HL-60/S4 treated with phorbol 12-myristate 13-acetate at 8.2 ng/mL for 4 days and 3 days (cell line): ENCODE results near the gene CIART.

Experiments used
- in situ Hi-C: fragments of 300-500 bp; cut with MboI; formaldehyde crosslinking; loops from 2 replicates; pipeline ENCODE4 v1.15.0; 2022; ENCODE audit warnings: low sequenced_read_pairs

CIART gene

GRCh38 chr1:150259758-150260669, 22.3 kb upstream of the CIART start:
- in situ Hi-C loops: loop anchor here (25.0 kb wide), 1 partner anchor 277 kb away; the partner anchor contains the start of gene ADAMTSL4

- in situ Hi-C loops: loop anchor here (25.0 kb wide), 1 partner anchor 276 kb away; the partner anchor contains the start of gene ADAMTSL4
Measured at GRCh38 chr1:150261367-150261766, 21.0 kb upstream of the CIART start.

DNA sequence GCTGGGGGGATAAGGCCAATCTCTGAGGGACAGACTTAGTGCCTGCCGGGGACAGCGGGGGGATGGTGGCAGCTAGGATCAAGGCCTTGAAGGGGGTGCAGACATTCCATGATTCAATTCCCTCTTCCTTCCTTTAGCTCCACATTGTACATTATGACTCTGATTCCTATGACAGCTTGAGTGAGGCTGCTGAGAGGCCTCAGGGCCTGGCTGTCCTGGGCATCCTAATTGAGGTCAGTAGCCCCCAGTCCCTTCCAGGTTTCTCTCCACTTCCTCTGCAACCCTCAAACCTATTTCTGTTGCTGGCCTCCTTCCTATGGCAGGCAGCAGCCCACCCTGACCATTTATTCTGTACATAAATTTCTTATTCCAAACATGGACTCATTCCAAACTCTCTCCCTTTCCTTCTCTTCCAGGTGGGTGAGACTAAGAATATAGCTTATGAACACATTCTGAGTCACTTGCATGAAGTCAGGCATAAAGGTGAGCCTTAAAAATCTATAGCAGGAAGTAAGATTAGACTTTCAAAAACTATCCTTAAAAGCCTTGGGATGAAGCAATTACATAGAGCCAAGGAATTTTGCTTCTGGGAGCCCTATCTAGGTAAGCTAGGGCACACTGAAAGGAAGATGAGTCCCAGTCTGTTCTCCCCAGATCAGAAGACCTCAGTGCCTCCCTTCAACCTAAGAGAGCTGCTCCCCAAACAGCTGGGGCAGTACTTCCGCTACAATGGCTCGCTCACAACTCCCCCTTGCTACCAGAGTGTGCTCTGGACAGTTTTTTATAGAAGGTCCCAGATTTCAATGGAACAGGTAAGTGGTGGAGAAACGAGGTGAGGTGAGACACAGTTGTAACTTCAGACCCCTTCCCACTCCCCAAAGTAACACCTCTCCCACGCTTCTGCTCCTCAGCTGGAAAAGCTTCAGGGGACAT, 19.7 kb upstream of the CIART start:
- in situ Hi-C loops: loop anchor here (25.0 kb wide), 1 partner anchor 275 kb away; the partner anchor contains the start of gene ADAMTSL4

GRCh38 chr1:150263549-150263948, 18.8 kb upstream of the CIART start:
- in situ Hi-C loops: loop anchor here (25.0 kb wide), 1 partner anchor 274 kb away; the partner anchor contains the start of gene ADAMTSL4

DNA sequence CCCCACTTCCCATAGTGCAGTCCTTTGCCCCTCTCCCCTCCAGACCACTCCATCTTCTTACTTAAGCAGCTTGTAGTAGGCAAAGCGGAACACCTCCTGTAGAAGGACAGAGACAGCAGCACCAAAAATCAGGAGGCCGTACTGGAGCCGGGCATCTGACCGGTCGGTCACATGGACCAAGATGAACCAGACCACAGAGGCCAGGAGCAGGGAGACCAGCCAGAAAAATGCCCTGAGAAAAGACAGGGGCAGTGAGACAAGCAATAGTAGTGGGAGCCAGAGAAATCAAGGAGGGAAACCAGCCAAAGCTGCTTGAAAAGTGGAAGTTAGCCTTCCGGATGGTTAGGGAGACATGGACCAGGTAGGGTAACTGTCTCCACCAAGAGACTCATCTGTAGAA, 14.5 kb upstream of the CIART start:
- in situ Hi-C loops: loop anchor here (25.0 kb wide), 1 partner anchor 269 kb away; the partner anchor contains the start of gene ADAMTSL4

DNA sequence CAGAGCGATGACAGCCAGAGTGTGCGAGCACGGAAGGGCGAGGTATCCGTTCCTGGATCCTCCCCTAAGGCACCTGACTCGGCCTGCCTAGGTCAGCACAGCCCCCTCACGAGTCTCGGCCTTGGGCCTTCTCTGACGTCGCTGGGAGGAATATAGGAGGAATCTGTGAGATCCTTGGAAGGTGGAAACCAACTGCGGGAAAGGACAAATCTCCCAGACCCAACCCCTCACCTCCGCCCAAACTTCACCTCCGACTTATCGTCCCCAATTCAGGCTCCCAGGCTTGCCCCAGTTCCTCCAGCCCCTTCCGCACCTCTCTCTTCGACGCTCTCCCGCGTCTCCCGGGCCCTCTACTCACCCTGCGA, 14.0 kb upstream of the CIART start:
- in situ Hi-C loops: loop anchor here (25.0 kb wide), 1 partner anchor 269 kb away; the partner anchor contains the start of gene ADAMTSL4

GRCh38 chr1:150268705-150269403, 13.5 kb upstream of the CIART start, which contains the start of gene APH1A:
APH1A (minus strand) TSS chr1:150269016; CDS start chr1:150268810, 206 bp downstream.
- in situ Hi-C loops: loop anchor here (25.0 kb wide), 1 partner anchor 268 kb away; the partner anchor contains the start of gene ADAMTSL4

DNA sequence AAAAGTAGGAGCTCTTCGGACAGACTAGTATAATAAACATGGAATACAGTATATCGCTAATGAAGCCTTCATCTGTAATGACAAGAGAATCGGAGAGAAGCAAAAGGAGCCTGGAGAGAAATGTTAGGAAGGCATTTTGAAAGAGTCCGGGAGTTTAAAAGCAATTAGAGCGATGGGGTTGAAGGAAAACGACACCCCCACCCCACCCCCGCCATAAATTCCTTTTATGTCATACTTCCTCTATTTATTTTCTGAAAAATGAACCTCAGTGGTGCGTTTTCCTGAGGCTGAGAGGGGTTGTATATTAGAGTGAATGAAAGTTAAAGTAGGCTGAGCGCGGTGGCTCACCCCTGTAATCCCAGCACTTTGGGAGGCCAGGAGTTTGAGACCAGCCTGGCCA, 12.9 kb upstream of the CIART start:
- in situ Hi-C loops: loop anchor here (25.0 kb wide), 1 partner anchor 268 kb away; the partner anchor contains the start of gene ADAMTSL4

DNA sequence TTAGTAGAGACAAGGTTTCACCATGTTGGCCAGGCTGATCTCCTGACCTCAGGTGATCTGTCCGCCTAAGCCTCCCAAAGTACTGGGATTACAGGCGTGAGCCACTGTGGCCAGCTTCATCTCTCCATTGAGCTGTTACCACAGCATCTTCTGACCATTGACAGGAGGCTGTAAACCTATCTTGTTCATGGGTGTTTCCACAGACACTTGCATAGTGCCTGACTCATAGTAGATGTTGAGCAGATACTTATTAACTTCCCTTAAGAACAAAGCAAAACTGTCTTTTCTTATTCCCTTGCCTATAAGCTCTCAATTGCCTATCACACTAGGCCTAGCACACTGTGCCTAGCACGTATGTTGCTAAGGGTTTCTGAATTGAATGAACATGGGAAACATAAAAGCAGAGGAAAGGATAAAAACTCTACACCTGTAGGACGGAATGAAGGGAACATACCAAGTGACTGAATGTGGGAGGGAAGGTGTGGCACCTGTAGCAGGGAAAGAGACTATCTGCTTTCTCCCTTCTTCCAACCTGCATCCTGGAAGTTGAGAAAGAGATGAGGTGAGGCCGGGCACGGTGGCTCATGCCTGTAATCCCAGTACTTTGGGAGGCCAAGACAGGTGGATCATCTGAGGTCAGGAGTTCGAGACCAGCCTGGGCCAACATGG, 10.9 kb upstream of the CIART start:
- in situ Hi-C loops: loop anchor here (25.0 kb wide), 1 partner anchor 266 kb away; the partner anchor contains the start of gene ADAMTSL4

DNA sequence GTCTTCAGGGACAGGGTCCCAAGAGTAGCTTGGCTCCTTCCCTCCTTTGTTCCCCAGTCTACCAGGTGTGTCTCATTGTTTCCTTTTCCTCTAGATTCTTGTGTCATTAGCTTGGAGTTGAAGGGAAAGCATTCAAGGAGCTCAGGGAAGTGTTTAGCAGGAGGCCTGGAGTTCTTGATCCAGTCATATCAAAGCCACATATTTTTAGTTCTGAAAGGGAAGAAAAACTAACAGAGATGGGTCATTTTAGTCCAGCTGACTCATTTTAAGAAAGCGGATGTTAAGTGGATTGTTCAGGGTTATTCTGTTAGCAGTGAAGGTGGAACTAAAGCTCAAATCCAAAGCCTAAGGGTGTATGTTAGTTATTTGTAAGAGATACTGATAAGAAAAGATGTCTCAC, 9.0 kb upstream of the CIART start:
- in situ Hi-C loops: loop anchor here (25.0 kb wide), 1 partner anchor 264 kb away; the partner anchor contains the start of gene ADAMTSL4

GRCh38 chr1:150280138-150280707, 2.1 kb upstream of the CIART start:
- in situ Hi-C loops: no loop called here

DNA sequence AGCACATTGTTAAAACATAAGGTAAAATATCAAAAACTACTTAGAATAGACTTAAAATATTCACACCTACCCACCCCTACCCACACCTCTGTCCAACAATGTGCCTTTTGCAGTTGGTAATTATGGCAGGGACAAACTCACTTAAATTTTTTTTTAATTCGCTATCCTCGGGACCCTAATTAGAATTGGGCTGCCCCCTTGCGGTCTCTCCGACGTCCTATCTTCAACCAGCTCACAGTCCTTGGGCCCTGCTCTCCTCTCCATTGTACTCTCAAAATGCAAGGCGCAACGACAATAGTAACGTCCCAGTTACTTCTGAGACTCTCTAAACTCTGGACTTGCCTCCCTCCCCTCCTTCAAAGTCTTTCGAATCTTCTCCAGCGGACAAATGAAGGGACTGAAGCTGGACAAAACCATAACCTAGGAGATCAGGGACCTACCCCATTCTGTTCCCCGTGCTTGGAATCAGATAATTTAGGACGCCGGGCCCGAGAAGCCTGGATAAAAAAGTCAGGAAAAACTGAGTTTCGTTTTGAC, 1.1 kb upstream of the CIART start:
- in situ Hi-C loops: no loop called here

DNA sequence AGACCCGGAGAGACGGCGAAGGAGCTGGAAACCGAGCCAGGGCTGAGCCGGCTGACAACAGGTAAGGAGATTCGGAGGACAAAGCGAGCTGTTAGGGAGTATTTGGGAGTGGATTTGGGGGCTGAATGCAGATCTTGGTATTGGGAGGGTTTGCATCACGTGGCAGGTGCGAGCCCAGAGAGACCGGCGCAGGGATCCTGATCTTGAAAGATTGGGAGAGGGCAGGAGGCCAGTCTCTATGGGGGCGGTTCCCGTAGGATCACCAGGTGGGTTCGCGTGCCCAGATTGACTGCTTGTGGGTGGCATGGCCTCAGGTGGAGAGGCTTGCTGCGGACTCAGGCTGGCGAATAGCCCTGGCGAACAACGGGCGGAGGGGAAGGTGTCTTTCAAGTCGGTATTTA, 204 bp downstream of the CIART start:
- in situ Hi-C loops: no loop called here

GRCh38 chr1:150283260-150283659, 906 bp downstream of the CIART start:
- in situ Hi-C loops: no loop called here

DNA sequence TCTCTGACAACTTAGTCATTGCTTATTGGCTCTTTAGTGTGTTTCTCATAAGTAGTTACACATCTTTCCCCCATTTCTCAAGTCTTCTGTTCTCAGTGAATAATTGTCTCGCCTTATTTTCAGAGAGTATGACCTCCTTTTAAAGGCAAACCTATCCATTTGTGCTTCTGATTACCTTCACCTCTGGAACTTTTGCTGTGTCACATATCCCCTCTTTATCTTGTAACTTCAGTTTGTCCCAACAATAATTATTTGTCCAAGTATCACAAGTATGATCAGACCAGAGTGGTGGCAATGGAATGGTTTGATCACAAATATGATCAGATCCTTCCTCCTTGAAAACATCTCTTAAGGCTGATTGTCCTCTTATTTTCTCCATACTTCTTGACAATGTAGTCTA, 6.0 kb downstream of the CIART start:
- in situ Hi-C loops: no loop called here

DNA sequence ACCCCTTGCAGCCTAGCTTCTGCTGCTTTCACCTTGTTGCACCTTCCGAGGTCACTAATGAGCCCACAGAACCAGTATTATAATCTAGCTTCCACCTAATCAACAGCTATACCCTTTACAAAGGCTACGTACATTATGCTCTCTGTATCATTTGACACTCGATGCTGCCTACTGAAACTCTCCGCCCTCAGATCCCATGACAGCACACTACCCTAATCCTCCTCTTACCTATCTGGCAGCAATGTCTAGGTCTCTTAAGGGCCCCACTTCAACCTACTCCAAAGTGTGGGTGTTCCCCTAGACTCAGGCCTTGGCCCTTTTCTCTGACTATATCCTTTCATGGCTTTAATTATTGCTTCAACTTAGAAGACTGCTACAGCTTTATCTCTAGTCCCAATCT, 6.5 kb downstream of the CIART start:
- in situ Hi-C loops: no loop called here

GRCh38 chr1:150293433-150294253, 11.3 kb downstream of the CIART start, which contains the start of gene MRPS21:
MRPS21 (plus strand) TSS chr1:150293861; CDS start chr1:150294367, 506 bp downstream.
- in situ Hi-C loops: no loop called here

GRCh38 chr1:150295476-150295875, 13.1 kb downstream of the CIART start:
- in situ Hi-C loops: no loop called here
